Choroid plexus epithelial cell (primary cell): ENCODE results near the gene IPO4.

Experiments used
- DNase-seq: peaks from one replicate; pipeline ENCODE4 v3.0.0-alpha.2; 2010; ENCODE audit warnings: low read depth
- H3K4me3 ChIP-seq: 2 replicates; pipeline ENCODE4 v1.5.1; 2011; ENCODE audit warnings: low read depth, mild to moderate bottlenecking, control low read depth, low read length, moderate library complexity
- TF ChIP-seq, protein P1 (sequence below): conservative IDR thresholded peaks from 2 replicates; pipeline ENCODE4 v1.5.1; 2011; ENCODE audit warnings: low read depth, mild to moderate bottlenecking, control low read depth, inconsistent platforms, low read length, moderate library complexity

The IPO4 gene

DNA sequence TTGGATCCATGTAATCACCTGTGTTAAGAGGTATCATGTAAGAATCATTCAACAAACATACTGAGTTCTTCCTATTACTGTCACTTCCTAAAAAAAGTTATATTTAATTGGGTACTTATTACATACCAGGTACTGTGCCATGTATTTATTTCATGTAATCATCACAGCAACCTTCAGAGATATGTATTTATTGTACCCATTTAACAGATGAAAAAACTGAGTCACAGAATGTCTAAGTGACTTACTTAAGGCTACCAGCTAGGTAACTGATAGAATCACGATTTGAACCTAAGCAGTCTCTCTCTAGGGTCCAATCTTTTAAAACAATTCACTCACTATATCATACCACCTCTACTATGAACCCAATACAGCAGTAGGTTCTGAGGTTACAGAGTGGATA lies 44.2 kb downstream of the IPO4 start:
- DNase-seq = no peak
- no peak overlapping the region for H3K4me3 ChIP-seq
- TF ChIP-seq, protein P1, sequence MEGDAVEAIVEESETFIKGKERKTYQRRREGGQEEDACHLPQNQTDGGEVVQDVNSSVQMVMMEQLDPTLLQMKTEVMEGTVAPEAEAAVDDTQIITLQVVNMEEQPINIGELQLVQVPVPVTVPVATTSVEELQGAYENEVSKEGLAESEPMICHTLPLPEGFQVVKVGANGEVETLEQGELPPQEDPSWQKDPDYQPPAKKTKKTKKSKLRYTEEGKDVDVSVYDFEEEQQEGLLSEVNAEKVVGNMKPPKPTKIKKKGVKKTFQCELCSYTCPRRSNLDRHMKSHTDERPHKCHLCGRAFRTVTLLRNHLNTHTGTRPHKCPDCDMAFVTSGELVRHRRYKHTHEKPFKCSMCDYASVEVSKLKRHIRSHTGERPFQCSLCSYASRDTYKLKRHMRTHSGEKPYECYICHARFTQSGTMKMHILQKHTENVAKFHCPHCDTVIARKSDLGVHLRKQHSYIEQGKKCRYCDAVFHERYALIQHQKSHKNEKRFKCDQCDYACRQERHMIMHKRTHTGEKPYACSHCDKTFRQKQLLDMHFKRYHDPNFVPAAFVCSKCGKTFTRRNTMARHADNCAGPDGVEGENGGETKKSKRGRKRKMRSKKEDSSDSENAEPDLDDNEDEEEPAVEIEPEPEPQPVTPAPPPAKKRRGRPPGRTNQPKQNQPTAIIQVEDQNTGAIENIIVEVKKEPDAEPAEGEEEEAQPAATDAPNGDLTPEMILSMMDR = no peak

DNA sequence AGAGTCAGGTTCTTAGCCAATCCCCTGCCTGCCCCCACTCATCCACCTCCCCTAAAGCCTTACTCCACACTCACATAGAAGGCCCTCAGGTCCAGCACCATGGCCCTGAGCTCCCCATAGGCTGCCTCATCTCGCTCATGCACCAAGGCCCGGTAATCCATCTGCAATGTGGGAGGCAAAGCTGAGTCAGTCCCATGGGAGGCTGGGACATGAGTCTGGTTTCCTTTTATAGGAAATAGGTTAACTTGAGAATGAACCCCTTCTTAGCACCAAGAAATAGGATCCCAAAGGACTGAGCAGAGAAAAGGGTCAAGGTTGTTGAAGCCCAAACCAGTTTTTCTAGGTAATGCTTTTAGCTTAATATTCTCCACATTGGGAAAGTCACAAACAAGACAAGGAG lies 45.1 kb downstream of the IPO4 start:
- no peak overlapping the region for H3K4me3 ChIP-seq
- TF ChIP-seq, protein P1 = no peak
- peak; percentile 20 for DNase-seq

DNA sequence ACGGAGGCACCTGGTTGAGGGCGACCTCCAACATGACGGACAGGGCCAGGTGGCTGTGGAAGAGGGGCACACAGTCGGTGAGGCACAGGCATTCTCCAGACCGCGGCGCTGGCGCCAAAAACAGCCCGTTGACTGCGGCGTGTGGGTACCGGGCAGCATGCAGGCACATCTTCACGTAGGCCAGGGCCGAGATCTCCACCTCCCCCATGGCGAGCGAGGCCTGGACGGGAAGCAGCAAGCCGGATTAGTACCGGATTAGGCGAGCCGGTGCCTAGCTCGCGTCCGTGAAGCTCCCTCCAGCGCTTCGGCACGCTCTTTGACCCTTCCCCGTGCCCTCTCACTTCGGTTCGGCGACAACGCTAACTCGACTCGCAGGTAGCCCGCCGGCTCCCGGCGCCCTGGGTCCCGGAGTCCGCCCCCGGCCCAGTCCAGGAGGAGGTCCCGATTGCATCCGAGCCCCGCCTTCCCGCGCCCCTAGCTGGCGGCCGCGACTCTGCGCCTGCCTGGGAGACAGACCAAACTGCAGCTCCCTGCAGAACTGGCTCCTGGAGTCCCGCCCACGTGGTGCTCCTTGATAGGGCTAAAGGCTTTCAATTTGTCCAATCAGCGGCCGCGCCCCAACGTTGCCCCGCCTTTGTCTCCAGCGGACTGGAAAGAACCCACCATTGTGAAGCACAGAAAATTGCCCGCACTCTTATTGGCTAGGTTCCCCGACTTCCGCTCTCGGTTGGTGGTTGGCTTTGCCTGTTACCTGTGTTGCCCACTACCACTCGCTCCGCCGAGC lies 47.3 kb downstream of the IPO4 start, which contains the start of gene EMC9:
EMC9 (minus strand) TSS at position 495 of the 784 bp plus-strand sequence; CDS start at position 208, 287 bp downstream.
- H3K4me3 ChIP-seq = peak within 1 kb of the TSS; percentile 92
- peak; percentile 100 for DNase-seq
- TF ChIP-seq, protein P1 = peak; percentile 49

DNA sequence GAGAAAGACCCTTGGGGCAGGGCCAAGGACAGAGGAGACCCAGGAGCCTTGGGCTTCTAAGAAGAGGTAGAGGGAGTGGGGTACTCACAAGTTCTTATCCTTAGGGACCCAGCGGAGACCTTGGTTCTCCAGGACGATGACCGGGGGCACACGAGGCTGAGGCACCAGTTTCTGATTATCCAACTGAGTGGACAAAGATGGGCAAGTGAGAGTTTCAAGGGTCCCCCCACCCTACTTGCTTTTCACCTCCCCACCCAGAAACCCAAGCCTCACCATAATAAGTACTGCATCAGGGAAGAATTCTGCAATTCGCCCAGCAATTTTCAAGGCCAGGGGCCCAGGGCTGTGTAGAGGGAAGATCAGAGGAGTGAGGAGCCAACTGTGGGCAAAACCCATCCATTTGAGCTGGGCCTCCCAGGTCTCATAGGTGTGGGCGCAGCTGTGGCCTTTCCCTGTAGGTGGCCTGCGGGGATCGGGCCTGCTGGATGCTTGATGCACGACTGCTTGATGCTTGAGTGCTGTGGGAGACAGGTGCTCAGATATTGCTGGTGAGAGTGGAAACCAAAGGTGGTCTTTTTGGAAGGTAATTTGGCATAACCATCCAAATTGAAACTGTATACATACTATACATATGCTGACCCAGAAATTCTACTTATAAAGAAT lies 49.2 kb downstream of the IPO4 start:
- TF ChIP-seq, protein P1 = no peak
- DNase-seq = no peak
- no peak overlapping the region for H3K4me3 ChIP-seq

DNA sequence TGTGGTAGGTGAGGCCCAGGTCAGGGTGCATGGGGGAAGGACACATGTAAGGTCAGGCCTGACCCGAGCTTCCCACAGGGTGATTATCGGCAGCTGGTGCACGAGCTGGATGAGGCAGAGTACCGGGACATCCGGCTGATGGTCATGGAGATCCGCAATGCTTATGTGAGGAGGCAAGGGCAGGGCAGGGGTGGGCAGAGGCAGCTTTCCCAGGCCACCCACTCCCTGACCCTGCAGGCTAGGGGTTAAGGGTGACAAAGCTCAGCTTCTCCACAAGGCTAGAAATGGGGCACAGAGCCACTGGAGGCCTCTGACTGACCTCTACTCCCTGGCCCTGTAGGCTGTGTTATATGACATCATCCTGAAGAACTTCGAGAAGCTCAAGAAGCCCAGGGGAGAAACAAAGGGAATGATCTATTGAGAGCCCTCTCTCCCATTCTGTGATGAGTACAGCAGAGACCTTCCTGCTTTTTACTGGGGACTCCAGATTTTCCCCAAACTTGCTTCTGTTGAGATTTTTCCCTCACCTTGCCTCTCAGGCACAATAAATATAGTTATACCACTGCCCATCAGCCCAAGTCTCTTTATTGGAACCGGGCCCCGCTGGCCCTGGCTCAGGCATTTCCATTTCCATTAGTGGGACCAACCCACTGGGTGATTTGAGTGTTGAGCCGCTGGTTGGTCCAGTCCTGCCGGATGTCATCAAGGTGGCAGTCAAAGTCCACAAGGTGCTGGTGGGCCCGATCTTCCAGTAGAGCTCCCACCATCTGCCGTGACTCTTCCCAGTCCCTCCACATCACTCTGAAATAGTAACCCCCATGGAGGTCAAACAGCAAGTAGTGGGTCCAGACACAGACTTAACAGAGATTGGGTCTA lies 50.0 kb downstream of the IPO4 start:
- no peak overlapping the region for H3K4me3 ChIP-seq
- TF ChIP-seq, protein P1 = no peak
- no peak for DNase-seq

DNA sequence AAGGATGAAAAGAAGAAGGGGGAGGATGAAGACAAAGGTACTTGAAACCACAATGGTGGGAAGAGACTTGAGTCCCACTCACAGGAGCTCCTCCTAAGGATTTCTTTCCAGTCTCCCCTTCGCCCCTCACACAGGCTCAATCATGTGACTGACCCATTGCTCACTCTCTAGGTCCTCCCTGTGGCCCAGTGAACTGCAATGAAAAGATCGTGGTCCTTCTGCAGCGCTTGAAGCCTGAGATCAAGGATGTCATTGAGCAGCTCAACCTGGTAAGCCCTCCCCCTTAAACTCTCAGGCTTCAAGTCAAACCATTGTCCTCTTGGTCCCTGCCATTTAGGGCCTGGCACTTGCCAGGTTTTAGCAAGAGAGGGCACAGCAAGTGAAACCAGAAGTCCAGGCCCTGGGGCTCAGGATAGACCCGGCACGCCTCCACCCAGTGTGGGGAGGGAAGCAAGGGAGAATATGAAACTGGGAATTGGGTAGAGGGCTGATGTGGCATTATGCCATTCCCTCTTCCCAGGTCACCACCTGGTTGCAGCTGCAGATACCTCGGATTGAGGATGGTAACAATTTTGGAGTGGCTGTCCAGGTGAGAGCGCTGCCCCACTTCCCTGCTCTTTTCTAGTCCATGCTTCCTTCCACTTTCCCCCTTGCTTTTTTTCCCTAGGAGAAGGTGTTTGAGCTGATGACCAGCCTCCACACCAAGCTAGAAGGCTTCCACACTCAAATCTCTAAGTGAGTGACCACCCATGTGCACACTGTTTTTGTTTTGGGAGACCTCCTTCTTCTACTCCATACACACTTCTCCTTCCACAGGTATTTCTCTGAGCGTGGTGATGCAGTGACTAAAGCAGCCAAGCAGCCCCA lies 50.9 kb downstream of the IPO4 start:
- H3K4me3 ChIP-seq = no peak overlapping the region
- TF ChIP-seq, protein P1 = no peak
- DNase-seq = no peak
